ENCODE data around the gene CDH23. TPM values are rescaled to one million over a fixed set of nuclear protein-coding genes. Genes with fewer than 3 reads are reported as not detected.
A peak's percentile ranks its signal among the peaks of the same experiment; 100 is the strongest.

The CDH23 gene
- total and polyA plus RNA-seq, 7 donors = 1.00 to 3.8 (median 1.9) TPM

DNA sequence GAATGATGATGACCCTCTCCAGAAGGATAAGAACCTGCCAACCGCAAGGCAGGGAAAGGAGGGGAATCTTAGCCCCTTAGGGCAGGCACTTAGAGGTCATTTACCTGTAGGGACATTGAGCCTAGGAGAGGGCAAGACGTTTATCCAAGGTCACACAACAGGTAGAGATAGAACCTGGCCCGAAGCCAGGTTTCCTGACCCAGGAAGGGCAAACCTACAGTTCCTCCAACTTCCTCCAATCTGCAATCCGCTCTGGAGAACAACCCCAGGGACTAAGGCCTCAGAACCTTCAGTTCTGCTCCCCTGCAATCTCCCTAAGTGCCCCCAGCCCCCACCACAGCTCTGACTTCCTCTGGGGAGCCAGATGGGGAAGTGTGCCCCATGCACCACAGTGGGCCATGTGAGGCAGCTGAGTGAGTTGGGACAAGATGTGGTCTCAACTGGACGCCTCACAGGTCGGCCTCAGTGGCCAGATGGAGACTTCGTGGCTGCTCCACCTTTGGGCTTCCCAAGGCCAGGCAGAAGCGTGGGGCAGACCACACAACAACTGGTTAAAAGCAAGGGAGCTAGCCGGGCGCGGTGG lies 455.7 kb downstream of the CDH23 start:
- Histone ChIP-seq H3K36me3 (ENCODE audit: insufficient read depth in 1 of 2, low read depth in 1 of 2) (no peaks in the 10 kb centered on the region), H3K9me3 (no peaks in the 10 kb centered on the region), H3K27ac (peak overlapping the region; percentile 97), H3K27me3 (ENCODE audit: insufficient read depth in 3 of 3, low read length in 2 of 3) (no peaks in the 10 kb centered on the region), H3K4me1 (peaks cover 11% of the 10 kb centered on the region), H3K4me3 (no peak overlapping the region)
- whole genome bisulfite sequencing, 3 donors = 86 to 87% (median 86%) methylated on average over 11 of the region's 11 CpGs
- intact Hi-C loops (cut with DNase I) = no loop called here
- DNase-seq (no peak), ATAC-seq (no peak)
- no peak for TF ChIP-seq CTCF (IDR thresholded peaks at IDR 0.05)

GRCh38 chr10:71854031-71854430 lies 457.3 kb downstream of the CDH23 start:
- no peaks in the 10 kb centered on the region for H3K4me1 ChIP-seq
- WGBS, 3 donors = 47 to 53% (median 49%) methylated on average over 5 of the region's 5 CpGs
- no peak for TF ChIP-seq CTCF (IDR thresholded peaks at IDR 0.05)
- DNase-seq = no peak
- no peak for ATAC-seq
- no peaks in the 10 kb centered on the region for H3K36me3 ChIP-seq (ENCODE audit: insufficient read depth in 1 of 2, low read depth in 1 of 2)
- no peaks in the 10 kb centered on the region for H3K9me3 ChIP-seq
- intact Hi-C loops (cut with DNase I) = no loop called here
- no peak overlapping the region for H3K4me3 ChIP-seq
- H3K27ac ChIP-seq = no peak overlapping the region
- no peaks in the 10 kb centered on the region for H3K27me3 ChIP-seq (ENCODE audit: insufficient read depth in 3 of 3, low read length in 2 of 3)

- ATAC-seq = no peak
- Histone ChIP-seq H3K27ac (no peak overlapping the region), H3K4me3 (no peak overlapping the region), H3K4me1 (peaks cover 22% of the 10 kb centered on the region), H3K36me3 (ENCODE audit: insufficient read depth in 1 of 2, low read depth in 1 of 2) (no peaks in the 10 kb centered on the region), H3K9me3 (no peaks in the 10 kb centered on the region), H3K27me3 (ENCODE audit: insufficient read depth in 3 of 3, low read length in 2 of 3) (no peaks in the 10 kb centered on the region)
- intact Hi-C loops (cut with DNase I) = no loop called here
- DNase-seq = no peak
- WGBS, 3 donors = 94% methylated on average over 4 of the region's 4 CpGs
- no peak for TF ChIP-seq CTCF (IDR thresholded peaks at IDR 0.05)
Measured at GRCh38 chr10:71856619-71857018, 459.9 kb downstream of the CDH23 start.

DNA sequence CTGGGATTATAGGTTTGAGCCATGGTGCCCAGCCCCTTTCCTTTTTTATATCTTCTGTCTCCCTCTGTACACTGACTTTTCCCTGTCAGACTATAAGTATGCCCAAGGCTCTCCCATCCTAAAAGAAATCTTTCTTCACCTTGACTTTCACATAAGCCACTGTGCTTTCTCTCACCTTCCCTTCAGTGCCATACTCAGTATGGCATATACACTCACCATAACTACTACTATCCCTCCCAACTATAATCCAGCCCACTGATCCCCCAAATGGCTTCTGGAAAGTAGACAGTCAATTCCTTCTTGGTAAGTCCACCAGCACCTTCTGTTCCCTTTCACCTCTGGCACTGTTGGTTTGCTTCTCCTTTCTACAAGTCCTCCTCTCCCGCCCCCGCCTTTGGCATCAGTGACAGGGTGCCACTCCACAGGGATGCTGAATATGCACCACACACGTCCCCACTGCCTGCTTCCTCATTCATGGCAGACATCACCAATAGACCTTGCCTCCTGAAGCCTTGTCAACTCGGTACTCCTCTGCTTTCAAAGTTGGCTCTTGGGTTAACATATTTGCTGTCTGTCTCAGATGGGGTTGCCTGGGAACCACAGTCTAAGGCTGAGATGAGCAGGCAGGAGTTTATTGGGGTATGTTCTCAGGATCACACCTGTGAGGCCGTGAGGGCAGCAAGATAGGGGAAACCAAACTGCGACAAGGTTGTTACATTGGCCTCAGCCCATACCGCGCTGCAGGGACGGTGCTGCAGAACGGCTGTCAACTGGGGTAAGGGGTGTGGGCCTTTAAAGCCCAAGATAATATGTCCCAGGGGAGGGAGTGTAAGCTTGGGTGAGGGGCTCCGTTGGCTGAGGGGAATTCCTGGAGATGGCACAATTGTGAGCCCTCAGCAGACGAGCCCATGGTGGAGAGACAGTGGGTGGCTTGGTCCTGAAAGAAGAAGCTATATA lies 461.5 kb downstream of the CDH23 start:
- intact Hi-C loops (cut with DNase I) = no loop called here
- peak; percentile 56 to 69 for DNase-seq

More for the DNA sequence above, 461.5 kb downstream of the CDH23 start:
- Histone ChIP-seq H3K9me3 (no peaks in the 10 kb centered on the region), H3K4me1 (peaks cover 38% of the 10 kb centered on the region), H3K27ac (peak overlapping the region; percentile 98), H3K27me3 (ENCODE audit: insufficient read depth in 3 of 3, low read length in 2 of 3) (no peaks in the 10 kb centered on the region), H3K4me3 (no peak overlapping the region), H3K36me3 (ENCODE audit: insufficient read depth in 1 of 2, low read depth in 1 of 2) (no peaks in the 10 kb centered on the region)
- no peak for TF ChIP-seq CTCF (IDR thresholded peaks at IDR 0.05)
- no peak for ATAC-seq
- WGBS, 3 donors = 86 to 92% (median 89%) methylated on average over 12 of the region's 12 CpGs

All from psoas muscle (tissue), 8 donors.